Measurements from ENCODE around the gene GRID1.

GRID1 gene

GRCh38 chr10:86153751-86154150 is 212.8 kb downstream of the GRID1 start:
- no peak overlapping the region for H3K27ac Mint-ChIP-seq
- no peak for TF ChIP-seq CTCF (IDR thresholded peaks at IDR 0.05)
- peaks cover 24% of the 10 kb centered on the region for H3K27me3 Mint-ChIP-seq (ENCODE audit: low read depth, poor library complexity)
- peaks cover 20% of the 10 kb centered on the region for H3K4me1 Mint-ChIP-seq
- no peak for DNase-seq
- no peaks in the 10 kb centered on the region for H3K9me3 Mint-ChIP-seq
- no peaks in the 10 kb centered on the region for H3K36me3 Mint-ChIP-seq (ENCODE audit: low read depth)
- no peak overlapping the region for H3K4me3 Mint-ChIP-seq

- Mint-ChIP-seq H3K4me1 (peaks cover 20% of the 10 kb centered on the region), H3K27me3 (ENCODE audit: low read depth, poor library complexity) (peaks cover 22% of the 10 kb centered on the region), H3K4me3 (no peak overlapping the region), H3K27ac (no peak overlapping the region), H3K9me3 (no peaks in the 10 kb centered on the region), H3K36me3 (ENCODE audit: low read depth) (no peaks in the 10 kb centered on the region)
- no peak for TF ChIP-seq CTCF (IDR thresholded peaks at IDR 0.05)
- DNase-seq, result no peak
Observed at GRCh38 chr10:86152911-86153310, 213.7 kb downstream of the GRID1 start.

GRCh38 chr10:86152354-86152753 is 214.2 kb downstream of the GRID1 start:
- Mint-ChIP-seq H3K4me1 (peaks cover 20% of the 10 kb centered on the region), H3K9me3 (no peaks in the 10 kb centered on the region), H3K36me3 (ENCODE audit: low read depth) (no peaks in the 10 kb centered on the region), H3K27me3 (ENCODE audit: low read depth, poor library complexity) (peaks cover 22% of the 10 kb centered on the region), H3K4me3 (no peak overlapping the region), H3K27ac (no peak overlapping the region)
- DNase-seq, result no peak
- no peak for TF ChIP-seq CTCF (IDR thresholded peaks at IDR 0.05)

- no peaks in the 10 kb centered on the region for H3K9me3 Mint-ChIP-seq
- peaks cover 26% of the 10 kb centered on the region for H3K27me3 Mint-ChIP-seq (ENCODE audit: low read depth, poor library complexity)
Observed at GRCh38 chr10:86151613-86152012, 215.0 kb downstream of the GRID1 start.

GRCh38 chr10:86149257-86149656 is 217.3 kb downstream of the GRID1 start:
- no peaks in the 10 kb centered on the region for H3K36me3 Mint-ChIP-seq (ENCODE audit: low read depth)
- H3K27ac Mint-ChIP-seq, result no peak overlapping the region
- H3K4me3 Mint-ChIP-seq, result no peak overlapping the region
- H3K27me3 Mint-ChIP-seq (ENCODE audit: low read depth, poor library complexity), result peaks cover 25% of the 10 kb centered on the region
- TF ChIP-seq CTCF (IDR thresholded peaks at IDR 0.05), result no peak
- H3K4me1 Mint-ChIP-seq, result no peaks in the 10 kb centered on the region
- H3K9me3 Mint-ChIP-seq, result no peaks in the 10 kb centered on the region
- DNase-seq, result no peak

More at GRCh38 chr10:86151613-86152012, 215.0 kb downstream of the GRID1 start:
- no peak for DNase-seq
- Mint-ChIP-seq H3K27ac (no peak overlapping the region), H3K36me3 (ENCODE audit: low read depth) (no peaks in the 10 kb centered on the region), H3K4me1 (peaks cover 17% of the 10 kb centered on the region), H3K4me3 (no peak overlapping the region)
- TF ChIP-seq CTCF (IDR thresholded peaks at IDR 0.05), result no peak

- H3K4me3 Mint-ChIP-seq, result no peak overlapping the region
- DNase-seq, result no peak
- no peak for TF ChIP-seq CTCF (IDR thresholded peaks at IDR 0.05)
- H3K9me3 Mint-ChIP-seq, result no peaks in the 10 kb centered on the region
- H3K4me1 Mint-ChIP-seq, result no peaks in the 10 kb centered on the region
- H3K27me3 Mint-ChIP-seq (ENCODE audit: low read depth, poor library complexity), result peaks cover 25% of the 10 kb centered on the region
- H3K36me3 Mint-ChIP-seq (ENCODE audit: low read depth), result no peaks in the 10 kb centered on the region
- no peak overlapping the region for H3K27ac Mint-ChIP-seq
Observed at GRCh38 chr10:86148117-86148516, 218.5 kb downstream of the GRID1 start.

Data from nephron progenitor cell (in vitro differentiated cells).